Measurements from ENCODE around the gene CPE.

CPE gene

GRCh38 chr4:165425629-165426028 is 46.8 kb downstream of the CPE start:
- Histone ChIP-seq H3K9me3 (ENCODE audit: control insufficient read depth, low read length) (no peaks in the 10 kb centered on the region), H3K27ac (ENCODE audit: insufficient read depth, low read length, poor library complexity, severe bottlenecking) (no peak overlapping the region), H3K27me3 (replicated peaks; ENCODE audit: control insufficient read depth, insufficient read depth, low read length, poor library complexity, severe bottlenecking) (no peaks in the 10 kb centered on the region), H3K4me1 (ENCODE audit: control insufficient read depth, insufficient read depth, low read length, poor library complexity, severe bottlenecking) (no peaks in the 10 kb centered on the region), H3K36me3 (ENCODE audit: control insufficient read depth, insufficient read depth, low read length) (no peaks in the 10 kb centered on the region), H3K4me3 (ENCODE audit: insufficient read depth, low read depth, low read length, poor library complexity, severe bottlenecking) (no peak overlapping the region)
- DNase-seq = no peak

GRCh38 chr4:165426331-165426730 is 47.5 kb downstream of the CPE start:
- Histone ChIP-seq H3K4me1 (ENCODE audit: control insufficient read depth, insufficient read depth, low read length, poor library complexity, severe bottlenecking) (no peaks in the 10 kb centered on the region), H3K27ac (ENCODE audit: insufficient read depth, low read length, poor library complexity, severe bottlenecking) (no peak overlapping the region), H3K9me3 (ENCODE audit: control insufficient read depth, low read length) (no peaks in the 10 kb centered on the region), H3K36me3 (ENCODE audit: control insufficient read depth, insufficient read depth, low read length) (no peaks in the 10 kb centered on the region), H3K4me3 (ENCODE audit: insufficient read depth, low read depth, low read length, poor library complexity, severe bottlenecking) (no peak overlapping the region), H3K27me3 (replicated peaks; ENCODE audit: control insufficient read depth, insufficient read depth, low read length, poor library complexity, severe bottlenecking) (no peaks in the 10 kb centered on the region)
- no peak for DNase-seq

- Histone ChIP-seq H3K27ac (ENCODE audit: insufficient read depth, low read length, poor library complexity, severe bottlenecking) (no peak overlapping the region), H3K4me1 (ENCODE audit: control insufficient read depth, insufficient read depth, low read length, poor library complexity, severe bottlenecking) (no peaks in the 10 kb centered on the region), H3K4me3 (ENCODE audit: insufficient read depth, low read depth, low read length, poor library complexity, severe bottlenecking) (no peak overlapping the region), H3K9me3 (ENCODE audit: control insufficient read depth, low read length) (no peaks in the 10 kb centered on the region), H3K27me3 (replicated peaks; ENCODE audit: control insufficient read depth, insufficient read depth, low read length, poor library complexity, severe bottlenecking) (no peaks in the 10 kb centered on the region), H3K36me3 (ENCODE audit: control insufficient read depth, insufficient read depth, low read length) (no peaks in the 10 kb centered on the region)
- no peak for DNase-seq
Observed at GRCh38 chr4:165426823-165427222, 48.0 kb downstream of the CPE start.

DNA sequence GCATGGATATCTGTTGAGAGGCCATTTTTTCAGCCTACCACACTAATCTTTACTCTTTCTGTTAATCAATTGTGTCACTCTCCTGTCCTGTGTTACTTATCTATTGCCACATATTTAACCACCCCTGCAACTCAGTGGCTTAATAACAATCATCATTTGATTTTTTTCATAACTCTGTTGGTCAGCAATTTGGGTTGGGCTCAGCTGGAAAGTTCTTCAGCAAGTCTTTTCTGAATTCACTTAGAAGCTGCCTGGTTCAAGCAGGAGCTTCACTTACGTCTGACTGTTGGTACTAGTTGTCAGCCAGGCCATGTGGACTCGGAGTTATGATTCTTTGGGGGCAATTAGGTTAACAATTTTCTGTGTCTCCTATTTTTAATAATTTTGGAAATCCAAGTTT is 50.1 kb downstream of the CPE start:
- DNase-seq = no peak
- H3K4me3 ChIP-seq (ENCODE audit: insufficient read depth, low read depth, low read length, poor library complexity, severe bottlenecking) = no peak overlapping the region

GRCh38 chr4:165433529-165433928 is 54.7 kb downstream of the CPE start:
- Histone ChIP-seq H3K4me3 (ENCODE audit: insufficient read depth, low read depth, low read length, poor library complexity, severe bottlenecking) (no peak overlapping the region), H3K27me3 (replicated peaks; ENCODE audit: control insufficient read depth, insufficient read depth, low read length, poor library complexity, severe bottlenecking) (no peaks in the 10 kb centered on the region), H3K36me3 (ENCODE audit: control insufficient read depth, insufficient read depth, low read length) (no peaks in the 10 kb centered on the region), H3K27ac (ENCODE audit: insufficient read depth, low read length, poor library complexity, severe bottlenecking) (no peak overlapping the region), H3K9me3 (ENCODE audit: control insufficient read depth, low read length) (no peaks in the 10 kb centered on the region), H3K4me1 (ENCODE audit: control insufficient read depth, insufficient read depth, low read length, poor library complexity, severe bottlenecking) (no peaks in the 10 kb centered on the region)
- DNase-seq = no peak

More for the DNA sequence above, 50.1 kb downstream of the CPE start:
- Histone ChIP-seq H3K36me3 (ENCODE audit: control insufficient read depth, insufficient read depth, low read length) (no peaks in the 10 kb centered on the region), H3K27me3 (replicated peaks; ENCODE audit: control insufficient read depth, insufficient read depth, low read length, poor library complexity, severe bottlenecking) (no peaks in the 10 kb centered on the region), H3K4me1 (ENCODE audit: control insufficient read depth, insufficient read depth, low read length, poor library complexity, severe bottlenecking) (no peaks in the 10 kb centered on the region), H3K27ac (ENCODE audit: insufficient read depth, low read length, poor library complexity, severe bottlenecking) (no peak overlapping the region), H3K9me3 (ENCODE audit: control insufficient read depth, low read length) (no peaks in the 10 kb centered on the region)

DNA sequence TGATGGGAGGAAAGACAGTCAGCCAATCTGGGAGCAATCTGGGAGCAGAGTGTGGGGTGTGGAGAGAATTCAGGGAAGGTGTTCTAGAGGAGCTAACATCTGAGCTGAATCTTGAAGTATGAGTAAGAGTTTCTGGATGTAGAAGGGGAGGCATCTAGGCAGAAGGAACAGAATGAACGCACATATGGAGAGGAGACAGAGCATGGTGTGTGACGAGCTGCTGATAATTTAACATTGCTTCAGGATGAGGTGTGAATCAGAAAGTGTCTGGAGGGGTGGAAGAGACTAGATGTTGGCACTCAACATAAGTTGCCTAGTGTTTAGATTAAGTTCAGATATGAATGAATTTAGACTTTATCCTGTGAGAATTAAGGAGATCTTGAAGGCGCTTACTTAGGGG is 58.9 kb downstream of the CPE start:
- no peaks in the 10 kb centered on the region for H3K4me1 ChIP-seq (ENCODE audit: control insufficient read depth, insufficient read depth, low read length, poor library complexity, severe bottlenecking)
- H3K4me3 ChIP-seq (ENCODE audit: insufficient read depth, low read depth, low read length, poor library complexity, severe bottlenecking) = no peak overlapping the region
- H3K36me3 ChIP-seq (ENCODE audit: control insufficient read depth, insufficient read depth, low read length) = no peaks in the 10 kb centered on the region
- DNase-seq = no peak
- no peaks in the 10 kb centered on the region for H3K27me3 ChIP-seq (replicated peaks; ENCODE audit: control insufficient read depth, insufficient read depth, low read length, poor library complexity, severe bottlenecking)
- no peaks in the 10 kb centered on the region for H3K9me3 ChIP-seq (ENCODE audit: control insufficient read depth, low read length)
- H3K27ac ChIP-seq (ENCODE audit: insufficient read depth, low read length, poor library complexity, severe bottlenecking) = no peak overlapping the region

DNA sequence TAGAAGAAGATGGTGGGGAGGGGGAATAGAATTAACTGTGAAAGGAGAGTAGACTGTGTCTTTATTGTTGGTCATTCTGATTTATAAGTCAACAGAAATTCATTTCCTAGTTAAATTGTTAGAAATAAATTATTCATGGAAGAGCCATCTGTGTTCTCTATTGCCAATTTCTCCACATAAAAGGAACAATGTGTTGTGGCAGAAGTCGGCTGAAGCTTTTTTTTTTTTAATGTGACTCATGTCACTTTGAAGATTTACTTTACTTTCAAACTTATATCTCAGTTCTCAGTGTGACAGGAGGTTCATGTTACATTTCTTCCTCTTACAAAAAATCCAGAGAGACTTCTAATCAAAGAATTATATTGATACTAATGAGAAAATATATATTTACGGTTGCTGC is 60.5 kb downstream of the CPE start:
- Histone ChIP-seq H3K27me3 (replicated peaks; ENCODE audit: control insufficient read depth, insufficient read depth, low read length, poor library complexity, severe bottlenecking) (no peaks in the 10 kb centered on the region), H3K4me3 (ENCODE audit: insufficient read depth, low read depth, low read length, poor library complexity, severe bottlenecking) (no peak overlapping the region), H3K4me1 (ENCODE audit: control insufficient read depth, insufficient read depth, low read length, poor library complexity, severe bottlenecking) (no peaks in the 10 kb centered on the region), H3K36me3 (ENCODE audit: control insufficient read depth, insufficient read depth, low read length) (no peaks in the 10 kb centered on the region), H3K27ac (ENCODE audit: insufficient read depth, low read length, poor library complexity, severe bottlenecking) (no peak overlapping the region), H3K9me3 (ENCODE audit: control insufficient read depth, low read length) (no peaks in the 10 kb centered on the region)
- no peak for DNase-seq

GRCh38 chr4:165439981-165440380 is 61.2 kb downstream of the CPE start:
- Histone ChIP-seq H3K36me3 (ENCODE audit: control insufficient read depth, insufficient read depth, low read length) (no peaks in the 10 kb centered on the region), H3K27ac (ENCODE audit: insufficient read depth, low read length, poor library complexity, severe bottlenecking) (no peak overlapping the region), H3K4me3 (ENCODE audit: insufficient read depth, low read depth, low read length, poor library complexity, severe bottlenecking) (no peak overlapping the region), H3K4me1 (ENCODE audit: control insufficient read depth, insufficient read depth, low read length, poor library complexity, severe bottlenecking) (no peaks in the 10 kb centered on the region), H3K27me3 (replicated peaks; ENCODE audit: control insufficient read depth, insufficient read depth, low read length, poor library complexity, severe bottlenecking) (no peaks in the 10 kb centered on the region), H3K9me3 (ENCODE audit: control insufficient read depth, low read length) (no peaks in the 10 kb centered on the region)
- no peak for DNase-seq

DNA sequence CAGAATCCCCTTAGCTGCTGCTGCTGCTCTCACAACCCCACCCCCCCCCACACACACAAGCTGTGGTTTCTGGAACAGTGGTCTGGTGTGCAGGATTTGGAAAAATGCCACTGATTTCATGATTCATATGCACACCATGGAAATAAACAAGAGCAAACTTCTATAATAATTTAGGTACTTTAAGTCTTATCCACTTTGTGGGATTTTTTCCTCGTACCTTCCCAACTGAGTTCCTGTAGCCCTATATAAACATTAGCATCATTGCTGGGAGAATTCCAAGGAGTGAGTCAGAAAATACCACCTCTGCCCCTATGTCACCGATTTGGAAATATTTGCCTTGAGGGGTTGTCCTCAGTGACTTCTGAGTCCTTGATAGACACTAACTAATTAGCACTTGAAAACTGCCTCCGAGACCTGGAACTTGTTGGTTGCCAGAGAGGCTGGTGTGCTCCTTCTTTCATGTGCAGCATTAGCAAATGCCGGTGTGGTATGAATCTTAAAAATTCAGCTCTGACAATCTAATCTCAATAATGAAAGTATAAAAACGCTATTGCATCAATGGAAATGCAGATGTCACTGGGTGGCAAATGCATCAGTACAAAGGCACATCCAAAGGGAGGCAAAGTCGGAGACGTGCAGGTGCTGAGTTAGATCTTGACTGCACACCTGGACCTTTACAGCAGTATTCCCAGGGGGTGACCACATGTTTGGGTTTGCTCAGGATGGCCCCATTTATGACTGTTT is 61.8 kb downstream of the CPE start:
- no peaks in the 10 kb centered on the region for H3K36me3 ChIP-seq (ENCODE audit: control insufficient read depth, insufficient read depth, low read length)
- no peaks in the 10 kb centered on the region for H3K4me1 ChIP-seq (ENCODE audit: control insufficient read depth, insufficient read depth, low read length, poor library complexity, severe bottlenecking)
- H3K27me3 ChIP-seq (replicated peaks; ENCODE audit: control insufficient read depth, insufficient read depth, low read length, poor library complexity, severe bottlenecking) = no peaks in the 10 kb centered on the region
- H3K4me3 ChIP-seq (ENCODE audit: insufficient read depth, low read depth, low read length, poor library complexity, severe bottlenecking) = no peak overlapping the region
- no peak overlapping the region for H3K27ac ChIP-seq (ENCODE audit: insufficient read depth, low read length, poor library complexity, severe bottlenecking)
- H3K9me3 ChIP-seq (ENCODE audit: control insufficient read depth, low read length) = no peaks in the 10 kb centered on the region
- DNase-seq = no peak

DNA sequence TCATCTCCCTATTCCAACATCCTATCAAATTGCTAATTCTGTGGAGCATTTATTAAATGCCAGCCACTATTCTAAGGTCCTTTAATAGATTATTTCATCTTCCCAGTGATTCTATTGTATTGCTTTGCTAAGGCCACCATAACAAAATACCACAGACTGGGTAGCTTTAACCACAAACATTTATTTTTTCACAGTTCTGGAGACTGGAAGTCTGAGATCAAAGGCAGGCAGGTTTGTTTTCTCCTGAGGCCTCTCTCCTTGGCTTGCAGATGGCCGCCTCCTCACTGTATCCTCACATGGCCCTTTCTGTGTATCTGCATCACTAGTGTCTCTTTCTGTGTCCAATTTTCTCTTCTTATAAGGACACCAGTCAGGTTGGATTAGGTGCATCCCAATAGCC is 64.5 kb downstream of the CPE start:
- no peaks in the 10 kb centered on the region for H3K36me3 ChIP-seq (ENCODE audit: control insufficient read depth, insufficient read depth, low read length)
- no peaks in the 10 kb centered on the region for H3K27me3 ChIP-seq (replicated peaks; ENCODE audit: control insufficient read depth, insufficient read depth, low read length, poor library complexity, severe bottlenecking)
- no peak for DNase-seq
- H3K9me3 ChIP-seq (ENCODE audit: control insufficient read depth, low read length) = no peaks in the 10 kb centered on the region
- no peak overlapping the region for H3K27ac ChIP-seq (ENCODE audit: insufficient read depth, low read length, poor library complexity, severe bottlenecking)
- H3K4me3 ChIP-seq (ENCODE audit: insufficient read depth, low read depth, low read length, poor library complexity, severe bottlenecking) = no peak overlapping the region
- no peaks in the 10 kb centered on the region for H3K4me1 ChIP-seq (ENCODE audit: control insufficient read depth, insufficient read depth, low read length, poor library complexity, severe bottlenecking)
